Measurements from ENCODE around the gene HECW1.
"Not testable (repeated sequence)": the region's sequence is repeated elsewhere in the genome, so short reads cannot be mapped to it uniquely, and the experiment has no call there.

The HECW1 gene

DNA sequence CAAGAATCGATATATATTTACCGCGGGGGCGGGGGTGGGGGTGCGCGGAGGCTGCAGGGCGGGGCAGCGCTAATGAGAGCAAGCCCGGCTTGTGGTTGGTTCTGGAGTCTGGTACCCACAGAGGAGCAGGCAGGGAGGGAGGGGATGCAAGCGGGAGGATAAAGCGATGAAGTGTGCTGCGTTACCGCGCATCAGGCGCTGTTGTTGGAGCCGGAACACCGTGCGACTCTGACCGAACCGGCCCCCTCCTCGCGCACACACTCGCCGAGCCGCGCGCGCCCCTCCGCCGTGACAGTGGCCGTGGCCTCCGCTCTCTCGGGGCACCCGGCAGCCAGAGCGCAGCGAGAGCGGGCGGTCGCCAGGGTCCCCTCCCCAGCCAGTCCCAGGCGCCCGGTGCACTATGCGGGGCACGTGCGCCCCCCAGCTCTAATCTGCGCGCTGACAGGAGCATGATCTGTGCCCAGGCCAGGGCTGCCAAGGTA lies at the start of gene HECW1:
HECW1 (plus strand) TSS at position 189 of the 482 bp plus-strand sequence. CDS start 131,259 bp downstream, outside the sequence.
- peak within 1 kb of the TSS; percentile 59 to 88 (median 75); a peak in 21 of 22 replicates for H3K9ac ChIP-seq
- H3K27ac ChIP-seq, result peak within 1 kb of the TSS in 9 of 11 experiments; percentile 27 to 83 (median 77); a peak in 17 of 22 replicates
- H3K27me3 ChIP-seq, result peaks cover 0 to 60% (median 0%) of the 10 kb centered on the region in 11 experiments; a peak in 11 of 22 replicates
- H3K4me1 ChIP-seq, result peaks cover 49 to 81% (median 69%) of the 10 kb centered on the region in 10 experiments
- no peaks in the 10 kb centered on the region for H3K36me3 ChIP-seq
- no peak for TF ChIP-seq Cebpa-rat (IDR thresholded peaks at IDR 0.05)
- peak within 1 kb of the TSS; percentile 50 to 76 (median 70) for H3K4me3 ChIP-seq
- peak within 1 kb of the TSS; percentile 87 to 100 (median 98) for H3K4me2 ChIP-seq
- H4K20me1 ChIP-seq, result peaks cover 0 to 7% (median 0%) of the 10 kb centered on the region in 11 experiments; a peak in 1 of 22 replicates
- no peaks in the 10 kb centered on the region for H3K9me3 ChIP-seq (replicated peaks in 1 of 11)

DNA sequence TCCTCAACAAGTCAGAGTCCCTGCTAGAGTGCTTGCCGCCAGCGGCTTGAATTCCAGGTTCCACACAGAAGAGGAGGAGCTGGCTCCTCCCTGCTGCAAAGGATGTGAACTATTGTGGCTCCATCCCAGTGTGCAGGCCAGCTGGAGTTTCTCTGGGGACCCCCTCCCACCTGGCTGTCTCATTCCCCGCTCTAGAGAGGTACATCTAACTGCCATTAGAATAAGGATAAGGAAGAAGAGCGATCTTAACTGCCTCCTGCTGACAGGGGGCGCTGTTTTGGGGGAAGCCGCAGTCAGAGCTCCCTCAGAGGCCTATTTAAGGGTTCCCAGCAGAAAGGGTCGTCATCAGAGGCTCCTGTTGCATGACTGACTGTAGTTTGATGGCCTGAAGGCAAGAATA lies 40.8 kb upstream of the HECW1 start:
- H3K4me1 ChIP-seq, result peaks cover 10 to 33% (median 22%) of the 10 kb centered on the region in 10 experiments; a peak in 19 of 20 replicates
- H3K36me3 ChIP-seq, result no peaks in the 10 kb centered on the region
- no peaks in the 10 kb centered on the region for H3K27me3 ChIP-seq
- peak overlapping the region in 9 of 11 experiments; percentile 52 to 90 (median 75); a peak in 17 of 22 replicates for H3K4me2 ChIP-seq
- no peaks in the 10 kb centered on the region for H4K20me1 ChIP-seq
- H3K27ac ChIP-seq, result peak overlapping the region in 8 of 11 experiments; percentile 48 to 68 (median 58); a peak in 15 of 22 replicates
- TF ChIP-seq Cebpa-rat (IDR thresholded peaks at IDR 0.05), result no peak
- no peak overlapping the region for H3K4me3 ChIP-seq
- peaks cover 6 to 17% (median 10%) of the 10 kb centered on the region in 11 experiments; a peak in 21 of 22 replicates for H3K9me3 ChIP-seq (replicated peaks in 1 of 11)
- no peak overlapping the region for H3K9ac ChIP-seq

GRCh38 chr7:43072530-43072929 lies 39.9 kb upstream of the HECW1 start:
- peak overlapping the region; percentile 47 to 90 (median 75) for H3K4me2 ChIP-seq

DNA sequence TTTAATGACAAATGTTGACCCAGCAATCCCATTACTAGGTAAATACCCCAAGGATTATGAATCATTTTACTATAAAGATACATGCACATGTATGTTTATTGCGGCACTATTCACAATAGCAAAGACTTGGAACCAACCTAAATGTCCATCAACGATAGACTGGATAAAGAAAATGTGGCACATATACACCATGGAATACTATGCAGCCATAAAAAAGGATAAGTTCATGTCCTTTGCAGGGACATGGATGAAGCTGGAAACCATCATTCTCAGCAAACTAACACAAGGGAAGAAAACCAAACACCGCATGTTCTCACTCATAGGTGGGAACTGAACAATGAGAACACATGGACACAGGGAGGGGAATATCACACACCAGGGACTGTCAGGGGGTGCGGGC lies 38.6 kb upstream of the HECW1 start:
- H4K20me1 ChIP-seq, H3K27ac ChIP-seq, H3K36me3 ChIP-seq, H3K4me2 ChIP-seq, H3K27me3 ChIP-seq, H3K4me3 ChIP-seq, H3K9ac ChIP-seq: not testable (repeated sequence)
- H3K9me3 ChIP-seq (replicated peaks in 1 of 11), result peaks cover 16 to 36% (median 27%) of the 10 kb centered on the region in 11 experiments
- peaks cover 10 to 42% (median 22%) of the 10 kb centered on the region in 10 experiments; a peak in 19 of 20 replicates for H3K4me1 ChIP-seq

More at GRCh38 chr7:43072530-43072929, 39.9 kb upstream of the HECW1 start:
- no peaks in the 10 kb centered on the region for H3K36me3 ChIP-seq
- peak overlapping the region in 9 of 11 experiments; percentile 13 to 62 (median 47); a peak in 15 of 22 replicates for H3K9ac ChIP-seq
- H3K4me1 ChIP-seq, result peaks cover 10 to 42% (median 22%) of the 10 kb centered on the region in 10 experiments; a peak in 19 of 20 replicates
- no peaks in the 10 kb centered on the region for H4K20me1 ChIP-seq
- H3K27me3 ChIP-seq, result no peaks in the 10 kb centered on the region
- H3K4me3 ChIP-seq, result peak overlapping the region in 7 of 10 experiments; percentile 3 to 46 (median 25); a peak in 11 of 20 replicates
- TF ChIP-seq Cebpa-rat (IDR thresholded peaks at IDR 0.05), result no peak
- H3K27ac ChIP-seq, result peak overlapping the region in 8 of 11 experiments; percentile 48 to 68 (median 58); a peak in 16 of 22 replicates
- peaks cover 12 to 25% (median 18%) of the 10 kb centered on the region in 11 experiments for H3K9me3 ChIP-seq (replicated peaks in 1 of 11)

DNA sequence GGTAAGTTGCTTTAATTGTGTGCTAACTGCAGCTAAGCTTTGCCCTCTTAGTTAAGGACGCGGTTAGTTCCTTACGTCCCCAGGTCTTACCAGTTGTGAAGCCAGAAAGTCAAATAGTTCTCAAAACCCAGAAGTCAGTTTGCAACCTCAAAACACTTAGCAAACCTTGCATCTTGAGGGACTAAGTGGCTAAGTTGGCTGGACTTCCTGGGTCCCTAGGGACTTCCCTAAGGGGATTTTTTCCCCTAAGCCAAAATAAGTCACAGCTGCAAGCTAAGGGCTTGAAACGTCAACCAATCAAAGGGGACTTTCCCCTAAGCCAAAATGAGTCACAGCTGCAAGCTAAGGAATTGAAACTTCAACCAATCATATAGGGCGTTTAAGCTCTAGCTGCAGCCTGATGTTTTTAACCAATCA lies 36.2 kb upstream of the HECW1 start:
- no peaks in the 10 kb centered on the region for H3K36me3 ChIP-seq
- H4K20me1 ChIP-seq, result no peaks in the 10 kb centered on the region
- H3K4me3 ChIP-seq, result peak overlapping the region in 8 of 10 experiments; percentile 1 to 49 (median 23); a peak in 6 of 20 replicates
- no peak overlapping the region for H3K9ac ChIP-seq
- H3K4me1 ChIP-seq, result peaks cover 10 to 39% (median 22%) of the 10 kb centered on the region in 10 experiments; a peak in 19 of 20 replicates
- no peaks in the 10 kb centered on the region for H3K27me3 ChIP-seq
- no peak for TF ChIP-seq Cebpa-rat (IDR thresholded peaks at IDR 0.05)
- H3K4me2 ChIP-seq, result peak overlapping the region in 9 of 11 experiments; percentile 2 to 50 (median 29); a peak in 11 of 22 replicates
- H3K27ac ChIP-seq, result no peak overlapping the region
- H3K9me3 ChIP-seq (replicated peaks in 1 of 11), result peaks cover 16 to 36% (median 27%) of the 10 kb centered on the region in 11 experiments

GRCh38 chr7:43076606-43077005 lies 35.8 kb upstream of the HECW1 start:
- TF ChIP-seq Cebpa-rat (IDR thresholded peaks at IDR 0.05), result no peak
- peak overlapping the region in 8 of 10 experiments; percentile 1 to 49 (median 23); a peak in 8 of 20 replicates for H3K4me3 ChIP-seq

DNA sequence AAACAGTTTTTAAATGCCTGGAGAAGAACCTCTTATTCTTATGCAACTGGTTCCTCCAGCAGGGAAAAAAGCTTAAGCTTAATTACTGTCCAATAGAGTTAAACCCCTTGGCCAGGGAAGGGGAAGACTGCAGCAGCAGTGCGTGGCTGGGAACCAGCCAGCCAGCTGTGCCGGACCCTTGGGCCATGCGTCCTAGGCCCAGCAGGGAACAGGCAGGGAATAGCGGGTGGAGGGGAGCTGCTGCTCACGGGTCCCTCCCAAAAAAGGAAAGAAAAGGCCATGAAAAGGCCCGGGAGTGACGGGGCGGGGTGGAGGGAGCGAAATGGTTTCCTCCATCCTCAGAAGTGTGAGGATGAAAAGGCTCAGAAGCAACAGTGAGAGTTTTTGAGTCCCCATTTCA lies 35.2 kb upstream of the HECW1 start:
- Histone ChIP-seq H4K20me1 (no peaks in the 10 kb centered on the region), H3K27ac (no peak overlapping the region), H3K9ac (no peak overlapping the region), H3K4me1 (peaks cover 8 to 28% (median 16%) of the 10 kb centered on the region in 10 experiments; a peak in 19 of 20 replicates), H3K4me2 (peak overlapping the region in 5 of 11 experiments; percentile 9 to 50 (median 38); a peak in 5 of 22 replicates), H3K9me3 (replicated peaks in 1 of 11) (peaks cover 16 to 36% (median 27%) of the 10 kb centered on the region in 11 experiments), H3K36me3 (no peaks in the 10 kb centered on the region), H3K27me3 (no peaks in the 10 kb centered on the region), H3K4me3 (no peak overlapping the region)
- TF ChIP-seq Cebpa-rat (IDR thresholded peaks at IDR 0.05), result no peak

More at GRCh38 chr7:43076606-43077005, 35.8 kb upstream of the HECW1 start:
- Histone ChIP-seq H3K36me3 (no peaks in the 10 kb centered on the region), H4K20me1 (no peaks in the 10 kb centered on the region), H3K4me1 (peaks cover 10 to 35% (median 21%) of the 10 kb centered on the region in 10 experiments; a peak in 19 of 20 replicates), H3K4me2 (peak overlapping the region in 9 of 11 experiments; percentile 2 to 50 (median 29); a peak in 11 of 22 replicates), H3K27ac (peak overlapping the region in 2 of 11 experiments; percentile 6 to 7; a peak in 2 of 22 replicates), H3K27me3 (no peaks in the 10 kb centered on the region), H3K9me3 (replicated peaks in 1 of 11) (peaks cover 16 to 36% (median 27%) of the 10 kb centered on the region in 11 experiments), H3K9ac (no peak overlapping the region)

DNA sequence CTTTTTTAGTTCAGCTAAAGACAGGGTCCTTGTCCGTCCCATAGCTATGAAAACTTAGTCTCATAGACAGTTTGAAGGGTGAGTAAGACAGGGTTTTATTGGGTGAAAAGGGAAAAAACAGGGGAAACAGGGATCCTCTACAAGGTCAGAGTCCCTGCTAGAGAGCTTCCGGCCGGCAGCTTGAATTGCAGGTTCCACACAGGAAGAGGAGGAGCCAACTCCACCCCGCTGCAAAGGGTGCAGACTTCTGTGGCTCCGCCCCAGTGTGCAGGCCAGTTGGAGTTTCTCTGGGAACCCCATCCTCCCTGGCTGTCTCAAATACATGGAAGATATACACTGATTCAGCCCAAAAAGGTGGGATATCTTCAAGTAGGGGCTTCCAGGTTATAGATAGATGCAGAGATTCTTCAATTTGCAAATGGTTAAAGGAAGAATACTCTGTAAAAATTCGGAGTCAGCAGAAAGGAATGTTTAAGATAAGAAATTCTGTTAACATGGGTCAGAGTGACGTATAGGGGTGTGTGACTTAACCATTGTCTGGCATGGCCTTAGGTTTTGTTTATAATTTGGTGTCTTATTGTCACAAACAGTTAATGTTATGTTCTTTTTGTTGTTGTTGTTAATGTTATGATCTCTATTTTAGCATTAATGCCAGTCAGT lies 34.6 kb upstream of the HECW1 start:
- H3K4me3 ChIP-seq, result no peak overlapping the region
- H3K9me3 ChIP-seq (replicated peaks in 1 of 11), result peaks cover 16 to 36% (median 27%) of the 10 kb centered on the region in 11 experiments
- H3K36me3 ChIP-seq, result no peaks in the 10 kb centered on the region
- no peak for TF ChIP-seq Cebpa-rat (IDR thresholded peaks at IDR 0.05)
- H3K4me2 ChIP-seq, result peak overlapping the region in 2 of 11 experiments; percentile 15 to 50; a peak in 2 of 22 replicates
- H3K4me1 ChIP-seq, result peaks cover 2 to 23% (median 10%) of the 10 kb centered on the region in 10 experiments; a peak in 18 of 20 replicates
- H4K20me1 ChIP-seq, result no peaks in the 10 kb centered on the region
- no peak overlapping the region for H3K27ac ChIP-seq
- no peaks in the 10 kb centered on the region for H3K27me3 ChIP-seq
- no peak overlapping the region for H3K9ac ChIP-seq

DNA sequence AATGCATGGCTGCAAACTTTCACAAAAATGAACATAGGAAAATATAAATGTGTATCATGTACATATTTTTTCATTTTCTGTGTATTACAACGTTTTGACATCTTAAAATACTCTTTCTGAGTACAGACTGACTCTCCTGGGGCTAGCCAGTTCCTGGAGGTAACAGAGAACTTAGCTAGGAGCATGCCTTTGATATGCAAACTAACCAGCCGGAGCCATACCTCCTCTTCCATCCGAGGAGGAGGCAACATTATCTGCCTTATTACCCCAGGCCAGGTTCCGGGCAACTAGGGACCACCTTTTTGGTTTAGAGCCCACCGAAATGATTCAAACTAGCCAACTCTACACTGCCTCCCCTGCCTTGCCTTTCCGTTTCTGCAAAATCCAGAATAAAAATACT lies 33.7 kb upstream of the HECW1 start:
- Histone ChIP-seq H3K27me3 (no peaks in the 10 kb centered on the region), H3K9me3 (replicated peaks in 1 of 11) (peaks cover 16 to 36% (median 27%) of the 10 kb centered on the region in 11 experiments), H3K4me3 (no peak overlapping the region), H4K20me1 (no peaks in the 10 kb centered on the region), H3K9ac (no peak overlapping the region), H3K36me3 (no peaks in the 10 kb centered on the region), H3K27ac (no peak overlapping the region), H3K4me1 (peaks cover 0 to 15% (median 3%) of the 10 kb centered on the region in 10 experiments; a peak in 4 of 20 replicates), H3K4me2 (no peak overlapping the region)
- no peak for TF ChIP-seq Cebpa-rat (IDR thresholded peaks at IDR 0.05)

Data from BLaER1 treated with 17β-estradiol and CSF1 and Interleukin-3, amounts not matched to agents 10 nM and 100 nM (cell line).